Measurements from ENCODE around the gene GRK7.

GRK7 gene, protein sequence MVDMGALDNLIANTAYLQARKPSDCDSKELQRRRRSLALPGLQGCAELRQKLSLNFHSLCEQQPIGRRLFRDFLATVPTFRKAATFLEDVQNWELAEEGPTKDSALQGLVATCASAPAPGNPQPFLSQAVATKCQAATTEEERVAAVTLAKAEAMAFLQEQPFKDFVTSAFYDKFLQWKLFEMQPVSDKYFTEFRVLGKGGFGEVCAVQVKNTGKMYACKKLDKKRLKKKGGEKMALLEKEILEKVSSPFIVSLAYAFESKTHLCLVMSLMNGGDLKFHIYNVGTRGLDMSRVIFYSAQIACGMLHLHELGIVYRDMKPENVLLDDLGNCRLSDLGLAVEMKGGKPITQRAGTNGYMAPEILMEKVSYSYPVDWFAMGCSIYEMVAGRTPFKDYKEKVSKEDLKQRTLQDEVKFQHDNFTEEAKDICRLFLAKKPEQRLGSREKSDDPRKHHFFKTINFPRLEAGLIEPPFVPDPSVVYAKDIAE (N-terminal part only)

GRCh38 chr3:141763088-141763750, at the start of gene GRK7:
GRK7 (plus strand) TSS chr3:141763408; CDS start chr3:141778285, 14,877 bp downstream.
- no peak for DNase-seq (ENCODE audit: low read depth)

DNA sequence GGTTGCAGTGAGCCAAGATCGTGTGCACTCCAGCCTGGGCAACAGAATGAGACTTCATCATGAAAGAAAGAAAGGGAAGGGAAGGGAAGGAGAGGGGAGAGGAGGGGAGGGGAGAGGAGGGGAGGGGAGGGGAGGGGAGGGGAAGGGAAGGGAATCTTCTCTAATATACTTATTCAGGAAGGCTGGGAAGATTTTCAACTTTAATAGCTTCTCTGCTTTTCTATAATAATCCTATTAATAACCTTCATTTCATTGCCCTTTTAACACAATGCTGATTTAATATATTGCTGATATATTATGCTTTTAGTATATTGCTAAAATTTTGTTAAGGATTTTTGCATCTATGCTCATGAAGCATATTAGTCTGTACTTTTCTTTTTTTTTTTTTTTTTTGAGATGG, 48.5 kb upstream of the GRK7 start:
- DNase-seq (ENCODE audit: low read depth), result no peak

GRCh38 chr3:141722081-141722480, 41.1 kb upstream of the GRK7 start:
- no peak for DNase-seq (ENCODE audit: low read depth)

GRCh38 chr3:141722648-141723047, 40.6 kb upstream of the GRK7 start:
- DNase-seq (ENCODE audit: low read depth), result no peak

- DNase-seq (ENCODE audit: low read depth), result no peak
Observed at GRCh38 chr3:141723255-141723654, 40.0 kb upstream of the GRK7 start.

DNA sequence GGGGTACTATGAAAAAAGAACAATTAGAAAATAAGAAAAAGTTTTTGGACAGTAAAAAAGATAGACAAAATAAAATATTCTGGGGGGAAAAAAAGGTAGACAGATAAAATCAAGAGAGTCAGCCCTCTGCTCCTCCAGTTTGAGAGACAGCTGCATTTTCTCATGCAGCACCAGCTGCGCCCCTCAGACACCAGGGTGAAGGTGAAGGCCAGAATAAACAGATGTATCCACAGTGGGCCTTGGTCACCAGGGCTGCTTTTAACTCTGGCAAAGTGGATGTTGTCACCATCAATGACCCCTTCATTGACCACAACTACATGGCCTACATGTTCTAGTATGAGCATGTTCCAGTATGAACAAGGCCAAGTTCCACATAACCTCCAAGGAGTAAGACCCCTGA, 39.0 kb upstream of the GRK7 start:
- no peak for DNase-seq (ENCODE audit: low read depth)

DNA sequence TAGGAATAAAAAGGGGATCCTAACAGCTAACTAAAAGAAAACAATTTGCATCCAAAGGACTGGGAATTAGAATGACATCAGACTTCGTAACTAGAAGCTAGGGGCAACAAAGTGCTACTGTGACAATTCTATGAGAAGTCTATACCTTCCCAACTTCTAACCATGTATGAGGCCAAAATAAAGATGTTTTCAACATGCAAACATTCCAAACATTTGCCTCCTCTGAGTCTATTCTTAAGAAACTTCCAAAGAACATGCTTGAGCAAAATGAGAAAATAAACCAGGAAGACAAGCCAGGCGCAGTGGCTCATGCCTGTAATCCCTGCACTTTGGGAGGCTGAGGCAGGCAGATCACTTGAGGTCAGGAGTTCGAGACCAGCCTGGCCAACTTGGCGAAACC, 38.2 kb upstream of the GRK7 start:
- no peak for DNase-seq (ENCODE audit: low read depth)

GRCh38 chr3:141726483-141726882, 36.7 kb upstream of the GRK7 start:
- no peak for DNase-seq (ENCODE audit: low read depth)

DNA sequence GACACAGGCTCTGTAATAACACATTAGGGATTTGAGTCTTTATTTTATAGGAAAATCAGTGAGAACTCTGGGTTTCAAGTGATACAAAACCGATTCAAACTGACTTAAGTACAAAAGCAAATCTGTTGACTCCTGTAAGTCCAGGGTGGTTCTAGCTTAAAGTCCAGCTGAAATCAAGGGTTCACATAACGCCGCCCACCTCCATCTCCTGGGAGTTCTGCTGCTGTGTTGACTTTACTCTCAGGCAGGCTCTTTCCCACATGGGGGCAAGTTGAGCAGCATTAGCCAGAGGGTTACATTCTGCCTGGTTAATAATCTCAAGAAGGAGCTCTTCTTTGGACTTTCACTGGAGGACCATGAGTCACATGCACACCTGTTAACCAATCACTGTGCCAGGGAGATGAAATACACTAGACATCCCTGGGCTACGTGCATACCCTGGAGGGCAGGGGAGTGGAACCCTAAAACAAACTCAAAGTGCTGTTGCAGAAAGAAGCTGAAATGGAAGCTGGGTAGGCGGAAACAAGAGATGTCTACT, 34.8 kb upstream of the GRK7 start:
- DNase-seq (ENCODE audit: low read depth), result no peak

DNA sequence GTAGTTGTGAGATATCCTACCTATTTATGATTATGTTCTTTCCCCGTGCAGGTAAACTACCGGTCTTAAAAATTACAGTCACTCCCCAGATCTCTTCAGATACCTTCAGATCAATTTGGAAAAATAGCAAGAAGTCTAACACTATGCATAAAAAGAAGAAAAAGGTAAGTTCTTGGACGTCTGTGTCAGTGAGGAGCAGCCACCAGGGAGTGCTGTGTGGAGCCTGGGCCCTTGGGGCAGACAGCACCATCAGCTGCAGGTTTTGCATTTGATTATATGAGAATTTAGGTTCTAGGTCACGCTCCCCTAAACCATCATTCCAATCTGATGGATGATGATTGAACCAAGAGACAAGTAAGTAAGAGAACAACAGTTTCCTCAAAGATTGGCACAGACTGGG, 34.0 kb upstream of the GRK7 start:
- DNase-seq (ENCODE audit: low read depth), result no peak

- DNase-seq (ENCODE audit: low read depth), result no peak
Observed at GRCh38 chr3:141735176-141735575, 28.0 kb upstream of the GRK7 start.

DNA sequence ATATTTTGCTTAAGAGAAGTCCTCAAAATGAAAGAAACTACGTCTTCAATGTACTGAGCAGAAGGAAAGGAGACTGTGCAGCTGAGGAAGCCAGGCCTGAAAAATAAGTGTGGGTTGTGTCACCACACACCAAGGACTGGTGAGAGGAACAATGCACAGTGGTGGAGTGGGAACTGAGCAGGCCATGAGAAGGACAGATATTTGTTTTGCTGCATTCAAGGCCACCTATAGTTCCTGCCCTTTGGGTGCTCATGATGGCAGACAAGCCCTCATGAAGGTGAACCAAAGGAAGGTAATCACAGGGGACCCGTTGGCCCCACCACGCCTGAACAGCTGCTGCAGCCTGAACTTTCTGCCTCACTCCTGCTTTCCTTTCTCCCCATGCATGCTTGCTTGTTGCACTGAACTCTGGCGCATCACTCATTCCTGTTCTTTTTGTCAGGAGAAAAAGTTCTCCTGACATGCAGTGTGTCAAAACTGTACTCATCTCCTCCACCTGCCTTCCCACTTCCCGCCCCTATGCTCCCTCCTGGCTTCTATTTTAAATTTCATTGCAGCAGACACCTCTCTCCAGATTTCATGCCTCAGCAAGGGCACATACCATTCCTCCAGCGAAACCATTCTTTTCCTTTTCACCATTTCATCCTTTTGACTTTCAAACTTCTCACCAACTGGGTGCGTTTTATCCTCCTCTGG, 27.3 kb upstream of the GRK7 start:
- no peak for DNase-seq (ENCODE audit: low read depth)

DNA sequence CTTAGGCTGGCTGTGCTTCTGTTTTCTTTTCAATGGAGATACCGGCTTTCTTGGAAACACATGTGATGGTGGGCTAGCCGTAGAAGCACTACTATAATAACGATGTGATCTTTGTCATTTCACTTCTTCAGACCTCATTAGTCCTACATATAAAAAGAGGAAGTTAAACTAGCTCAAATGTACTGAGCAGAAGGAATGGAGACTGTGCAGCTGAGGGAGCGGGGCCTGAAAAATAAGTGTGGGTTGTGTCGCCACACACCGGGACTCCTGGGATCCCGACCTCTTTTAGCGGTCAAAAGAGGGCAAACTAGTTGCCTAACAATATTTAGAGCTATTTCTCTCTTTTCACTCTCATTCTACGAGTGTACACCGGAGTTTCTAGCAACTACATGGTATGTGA, 26.1 kb upstream of the GRK7 start:
- no peak for DNase-seq (ENCODE audit: low read depth)

GRCh38 chr3:141737678-141738021, 25.6 kb upstream of the GRK7 start:
- DNase-seq (ENCODE audit: low read depth), result no peak

- peak; percentile 88 for DNase-seq (ENCODE audit: low read depth)
Observed at GRCh38 chr3:141738022-141738890, 25.0 kb upstream of the GRK7 start, which contains the start of gene RNF7. RNF7 (plus strand) TSS chr3:141738298; CDS start chr3:141738342, 44 bp downstream.

DNA sequence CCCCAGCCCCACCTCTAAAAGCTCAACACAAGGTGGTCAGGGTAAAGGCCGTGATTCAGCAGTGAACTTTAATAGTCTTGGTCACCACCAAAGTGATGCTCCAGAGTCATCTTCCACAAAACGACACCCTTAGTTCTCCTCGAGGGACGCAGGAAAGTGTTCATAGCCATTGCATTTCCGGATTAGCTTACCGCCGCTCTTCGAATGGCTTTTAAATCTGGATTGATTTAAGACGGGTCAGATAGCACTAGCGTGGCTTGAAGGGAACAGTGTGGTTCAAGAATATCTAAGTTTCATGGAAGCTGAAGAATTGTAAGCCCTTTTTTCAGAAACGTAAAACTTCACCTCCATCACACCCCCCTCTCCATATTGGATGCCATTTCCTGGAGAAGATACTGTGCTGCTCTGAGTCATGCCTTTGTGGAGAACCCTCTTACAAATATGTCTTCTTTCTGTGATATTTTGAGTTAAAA, 24.3 kb upstream of the GRK7 start:
- no peak for DNase-seq (ENCODE audit: low read depth)

DNA sequence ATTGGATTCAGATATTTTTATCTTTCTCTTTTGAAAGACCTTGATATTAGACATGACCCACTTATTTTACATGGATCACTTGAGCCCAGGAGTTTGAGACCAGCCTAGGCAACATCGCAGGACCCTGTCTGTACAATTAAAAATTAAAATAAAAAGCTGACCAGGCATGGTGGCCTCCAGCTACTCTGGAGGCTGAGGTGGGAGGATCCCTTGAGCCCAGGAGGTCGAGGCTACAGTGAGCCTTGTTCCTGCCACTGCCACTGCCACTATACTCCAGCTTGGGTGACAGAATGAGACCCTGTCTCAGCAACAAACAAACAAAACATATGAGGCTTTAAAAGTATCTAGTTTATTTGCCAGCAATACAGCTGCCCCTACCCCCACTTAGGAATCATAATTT, 23.5 kb upstream of the GRK7 start:
- no peak for DNase-seq (ENCODE audit: low read depth)

- no peak for DNase-seq (ENCODE audit: low read depth)
Observed at GRCh38 chr3:141740349-141740748, 22.9 kb upstream of the GRK7 start.

DNA sequence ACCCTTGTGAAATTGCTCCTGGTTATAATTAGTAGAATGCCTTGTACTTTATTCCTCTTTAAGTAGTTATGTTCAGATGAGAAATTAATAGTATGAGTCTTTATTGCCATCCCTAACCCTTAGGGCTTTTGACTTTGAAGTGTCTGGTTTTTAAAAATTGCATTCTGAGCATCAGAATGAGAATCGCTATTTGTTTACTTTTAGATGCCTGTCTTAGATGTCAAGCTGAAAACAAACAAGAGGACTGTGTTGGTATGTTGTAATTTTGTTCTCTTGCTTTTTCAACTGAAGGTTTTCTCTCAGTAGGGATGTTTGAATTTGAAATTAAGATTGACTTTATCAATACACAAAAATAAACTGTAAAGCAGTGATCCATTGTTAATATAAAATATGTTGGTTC, 19.9 kb upstream of the GRK7 start:
- no peak for DNase-seq (ENCODE audit: low read depth)

- DNase-seq (ENCODE audit: low read depth), result no peak
Observed at GRCh38 chr3:141746962-141747361, 16.2 kb upstream of the GRK7 start.

- DNase-seq (ENCODE audit: low read depth), result no peak
Observed at GRCh38 chr3:141753399-141753798, 9.8 kb upstream of the GRK7 start.

- no peak for DNase-seq (ENCODE audit: low read depth)
Observed at GRCh38 chr3:141754032-141754431, 9.2 kb upstream of the GRK7 start.

All from stimulated activated CD8-positive, alpha-beta memory T cell treated with anti-CD3 and anti-CD28 coated beads, Interleukin-7, amount 100 ng/mL, for 24 hours (primary cell).